Fibroblast of lung (primary cell): ENCODE data around the gene FCRLA. TPM values are rescaled to one million over a fixed set of nuclear protein-coding genes. Genes with fewer than 3 reads are reported as not detected.
A peak's percentile ranks its signal among the peaks of the same experiment; 100 is the strongest.
"Not testable (repeated sequence)": the region's sequence is repeated elsewhere in the genome, so short reads cannot be mapped to it uniquely, and the experiment has no call there.

Experiments used
- DNase-seq, 2 donors: peaks; one replicate each; pipeline versions ENCODE4 v3.0.0 to v3.0.0-alpha.2; 2010; ENCODE audit warnings: low read depth in 2 of 2
- H2AFZ ChIP-seq: 2 replicates; pipeline ENCODE4 v1.5.1; 2012; ENCODE audit warnings: low read length, control low read depth, inconsistent platforms
- H3K27ac ChIP-seq: 2 replicates; pipeline ENCODE4 v1.5.1; 2011; ENCODE audit warnings: low read length, control low read depth; ENCODE audit not compliant: insufficient read depth
- H3K27me3 ChIP-seq: 2 replicates; pipeline ENCODE4 v1.5.1; 2011; ENCODE audit warnings: mild to moderate bottlenecking, low read length; ENCODE audit not compliant: control insufficient read depth, insufficient read depth
- H3K36me3 ChIP-seq: 2 replicates; pipeline ENCODE4 v1.5.1; 2011; ENCODE audit warnings: low read length; ENCODE audit not compliant: control insufficient read depth, insufficient read depth
- H3K4me1 ChIP-seq: 2 replicates; pipeline ENCODE4 v1.5.1; 2011; ENCODE audit warnings: low read length; ENCODE audit not compliant: control insufficient read depth, insufficient read depth; ENCODE audit errors: extremely low read depth
- H3K4me2 ChIP-seq: 2 replicates; pipeline ENCODE4 v1.5.1; 2011; ENCODE audit warnings: low read length, control low read depth; ENCODE audit not compliant: insufficient read depth; ENCODE audit errors: extremely low read depth
- H3K4me3 ChIP-seq, 4 experiments: fragments of 200-600 bp in 1 of 4; sonication (generic) in 1 of 4; replicated peaks in 1 of 4; 2 replicates each; pipeline ENCODE4 v1.5.1; 2011 to 2016; ENCODE audit warnings: low read length in 4 of 4, low read depth in 3 of 4, mild to moderate bottlenecking in 3 of 4, control low read depth in 2 of 4, inconsistent platforms in 1 of 4, mixed read lengths in 1 of 4; ENCODE audit not compliant: insufficient read depth in 1 of 4; ENCODE audit errors: control extremely low read depth in 1 of 4
- H3K79me2 ChIP-seq: 2 replicates; pipeline ENCODE4 v1.5.1; 2012; ENCODE audit warnings: mild to moderate bottlenecking, low read length, inconsistent platforms; ENCODE audit not compliant: control insufficient read depth, insufficient read depth
- H3K9ac ChIP-seq: 2 replicates; pipeline ENCODE4 v1.5.1; 2011; ENCODE audit warnings: mild to moderate bottlenecking, low read length, control low read depth; ENCODE audit not compliant: insufficient read depth
- H3K9me3 ChIP-seq: 2 replicates; pipeline ENCODE4 v1.5.1; 2012; ENCODE audit warnings: low read depth, low read length; ENCODE audit not compliant: control insufficient read depth, insufficient read depth
- H4K20me1 ChIP-seq: 2 replicates; pipeline ENCODE4 v1.5.1; 2011; ENCODE audit warnings: low read length; ENCODE audit not compliant: control insufficient read depth, insufficient read depth; ENCODE audit errors: extremely low read depth
- CTCF ChIP-seq, 2 donors: IDR thresholded peaks in 1 of 2; conservative IDR thresholded peaks in 1 of 2; 1 replicate in 1 of 2; 2 replicates in 1 of 2; pipeline ENCODE4 v1.5.1; 2011 to 2012; ENCODE audit warnings: low read length in 2 of 2, control low read depth in 1 of 2, inconsistent platforms in 1 of 2, low read depth in 1 of 2, mild to moderate bottlenecking in 1 of 2
- EZH2 ChIP-seq: IDR thresholded peaks from 2 replicates; pipeline ENCODE4 v1.5.1; 2012; ENCODE audit warnings: low read length, control low read depth, mild to moderate bottlenecking; ENCODE audit errors: missing control alignments
- polyA plus RNA-seq, 2 donors: library from polyadenylated mRNA; depleted of rRNA in 1 of 2; stranded (reverse) in 1 of 2; unstranded in 1 of 2; fragments of >200 nt; gene quantifications; 2 replicates each; pipeline ENCODE4 v1.2.1, GENCODE V29; 2011 to 2012; ENCODE audit warnings: missing spikeins in 1 of 2
- total RNA-seq: library from RNA; depleted of rRNA; stranded (reverse); fragments of >200 nt; gene quantifications from 2 replicates; pipeline ENCODE4 v1.2.1, GENCODE V29; 2014

The FCRLA gene
- total and polyA plus RNA-seq, 2 donors (not counting 1 experiment from before 2014, with no cell fraction given), result 0.17 to 0.56 TPM

- DNase-seq, result no peak
- Histone ChIP-seq H3K27me3 (no peaks in the 10 kb centered on the region), H3K4me2 (no peak overlapping the region), H3K36me3 (no peaks in the 10 kb centered on the region), H3K4me3 (no peak overlapping the region), H4K20me1 (no peaks in the 10 kb centered on the region), H3K79me2 (no peaks in the 10 kb centered on the region), H3K9me3 (no peaks in the 10 kb centered on the region), H3K27ac (no peak overlapping the region), H3K4me1 (peaks cover 11% of the 10 kb centered on the region), H2AFZ (no peak overlapping the region), H3K9ac (no peak overlapping the region)
- TF ChIP-seq CTCF (conservative IDR thresholded peaks at IDR 0.05 in 1 of 2, IDR thresholded peaks at IDR 0.05 in 1 of 2; ENCODE audit: low read depth in 1 of 2, low read length in 2 of 2) (no peak), EZH2 (no peak)
Observed at GRCh38 chr1:161723459-161724141, 16.6 kb downstream of the FCRLA start.

DNA sequence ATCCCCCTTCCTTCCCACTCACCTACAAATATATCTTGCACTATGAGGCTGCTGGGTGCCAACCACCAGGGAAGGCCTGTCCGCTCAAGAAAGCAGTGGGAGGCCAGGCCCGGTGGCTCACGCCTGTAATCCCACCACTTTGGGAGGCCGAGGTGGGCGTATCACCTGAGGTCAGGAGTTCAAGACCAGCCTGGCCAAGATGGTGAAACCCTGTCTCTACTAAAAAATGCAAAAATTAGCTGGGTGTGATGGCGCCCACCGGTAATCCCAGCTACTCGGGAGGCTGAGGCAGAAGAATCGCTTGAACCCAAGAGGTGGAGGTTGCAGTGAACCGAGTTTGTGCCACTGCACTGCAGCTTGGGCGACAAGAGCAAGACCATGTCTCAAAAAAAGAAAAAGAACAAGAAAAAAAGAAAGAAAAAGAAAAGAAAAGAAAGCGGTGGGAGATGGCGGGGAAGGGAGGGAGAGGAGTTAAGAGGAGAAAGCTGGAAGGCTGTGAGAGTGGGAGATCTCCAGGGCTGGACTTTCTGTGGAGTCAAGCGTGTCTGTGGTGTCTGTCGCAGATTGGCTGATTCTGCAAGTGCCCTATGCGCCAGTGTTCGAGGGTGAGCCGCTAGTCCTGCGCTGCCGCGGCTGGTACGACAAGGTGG is 18.4 kb downstream of the FCRLA start:
- DNase-seq, H3K27me3 ChIP-seq, H3K36me3 ChIP-seq, H3K9me3 ChIP-seq, H3K79me2 ChIP-seq, H4K20me1 ChIP-seq: not testable (repeated sequence)
- Histone ChIP-seq H3K4me1 (peaks cover 11% of the 10 kb centered on the region), H2AFZ (peak overlapping the region; percentile 91), H3K4me3 (peak overlapping the region; percentile 71 to 90 (median 82)), H3K4me2 (peak overlapping the region; percentile 92), H3K9ac (peak overlapping the region; percentile 86), H3K27ac (peak overlapping the region; percentile 84)

GRCh38 chr1:161725908-161726472 is 19.0 kb downstream of the FCRLA start:
- TF ChIP-seq CTCF (conservative IDR thresholded peaks at IDR 0.05 in 1 of 2, IDR thresholded peaks at IDR 0.05 in 1 of 2; ENCODE audit: low read depth in 1 of 2, low read length in 2 of 2) (peak; percentile 46 to 49), EZH2 (no peak)
- peak; percentile 43 to 56 for DNase-seq

More at GRCh38 chr1:161725908-161726472, 19.0 kb downstream of the FCRLA start:
- Histone ChIP-seq H3K27me3 (no peaks in the 10 kb centered on the region), H3K4me1 (peaks cover 11% of the 10 kb centered on the region), H3K9me3 (no peaks in the 10 kb centered on the region), H4K20me1 (no peaks in the 10 kb centered on the region), H3K4me3 (peak overlapping the region; percentile 71 to 90 (median 82)), H3K27ac (peak overlapping the region; percentile 84), H3K9ac (peak overlapping the region; percentile 86), H3K36me3 (no peaks in the 10 kb centered on the region), H3K4me2 (peak overlapping the region; percentile 92), H2AFZ (peak overlapping the region; percentile 91), H3K79me2 (no peaks in the 10 kb centered on the region)
